PC-3 (cell line): ENCODE measurements around the gene CLEC1B. TPM values are rescaled to one million over a fixed set of nuclear protein-coding genes. Genes with fewer than 3 reads are reported as not detected.
"Not testable (repeated sequence)": the region's sequence is repeated elsewhere in the genome, so short reads cannot be mapped to it uniquely, and the experiment has no call there.

Experiments used
- ATAC-seq: fragments of 200-7000 bp; cut with Tn5 transposase; 2 replicates; pipeline ENCODE4 v1.9.1; 2020; ENCODE audit warnings: mild to moderate bottlenecking, moderate library complexity
- BruUV-seq: library from RNA; stranded (reverse); fragments of 400-500 nt; replicated peaks from 2 replicates; lab custom pipeline; 2021; lab: Mats Ljungman, UMichigan
- CTCF ChIA-PET: fragments of 300-600 bp; sonication (Branson Sonifier 250); formaldehyde crosslinking; loops from one replicate; lab custom pipeline; 2022; ENCODE audit warnings: antibody characterized with exemption; lab: Charles Lee
- POLR2A ChIA-PET: fragments of 300-600 bp; sonication (Branson Sonifier 250); formaldehyde crosslinking; loops from one replicate; lab custom pipeline; 2022; ENCODE audit warnings: antibody characterized with exemption; ENCODE audit not compliant: unreplicated experiment; lab: Charles Lee
- DNase-seq: peaks from one replicate; pipeline ENCODE4 v3.0.0-alpha.2; 2015
- H2AFZ ChIP-seq: fragments of 300-600 bp; sonication (generic); 2 replicates; pipeline ENCODE4 v1.6.0; 2016; ENCODE audit warnings: antibody characterized with exemption, low read length
- H3F3A ChIP-seq: fragments of 300-600 bp; sonication (generic); one replicate; pipeline ENCODE4 v1.6.0; 2017; ENCODE audit warnings: antibody characterized with exemption, low read length, control low read depth, mild to moderate bottlenecking; ENCODE audit not compliant: unreplicated experiment
- H3K27ac ChIP-seq: fragments of 300-600 bp; sonication (generic); 2 replicates; pipeline ENCODE4 v1.5.1; 2016; ENCODE audit warnings: mild to moderate bottlenecking, low read length
- H3K27me3 ChIP-seq: fragments of 300-600 bp; sonication (generic); 2 replicates; pipeline ENCODE4 v1.6.1; 2016; ENCODE audit warnings: low read length, mixed read lengths
- H3K36me3 ChIP-seq: fragments of 300-600 bp; sonication (generic); 2 replicates; pipeline ENCODE4 v1.6.1; 2016; ENCODE audit warnings: low read depth, mixed run types, low read length, mixed read lengths
- H3K4me1 ChIP-seq: fragments of 300-600 bp; sonication (generic); 2 replicates; pipeline ENCODE4 v1.5.1; 2016; ENCODE audit warnings: low read length; ENCODE audit not compliant: insufficient read depth
- H3K4me2 ChIP-seq: fragments of 300-600 bp; sonication (generic); 2 replicates; pipeline ENCODE4 v1.6.0; 2016; ENCODE audit warnings: low read length
- H3K4me3 ChIP-seq: fragments of 300-600 bp; sonication (generic); 2 replicates; pipeline ENCODE4 v1.5.1; 2016; ENCODE audit warnings: mild to moderate bottlenecking, low read length, mixed read lengths
- H3K79me2 ChIP-seq: fragments of 300-600 bp; sonication (generic); 2 replicates; pipeline ENCODE4 v1.6.1; 2017; ENCODE audit warnings: low read length, mixed read lengths
- H3K9ac ChIP-seq: fragments of 300-600 bp; sonication (generic); 2 replicates; pipeline ENCODE4 v1.6.0; 2016; ENCODE audit warnings: mild to moderate bottlenecking, low read length
- H3K9me2 ChIP-seq: fragments of 300-600 bp; sonication (generic); replicated peaks from 2 replicates; pipeline ENCODE4 v1.6.1; 2016; ENCODE audit warnings: mixed run types, low read length, mixed read lengths
- H3K9me3 ChIP-seq: fragments of 300-600 bp; sonication (generic); 2 replicates; pipeline ENCODE4 v1.6.1; 2016; ENCODE audit warnings: low read length, mixed read lengths
- H4K20me1 ChIP-seq: fragments of 300-600 bp; sonication (generic); 2 replicates; pipeline ENCODE4 v1.6.1; 2016; ENCODE audit warnings: low read length, mixed read lengths
- EZH2 ChIP-seq: fragments of 300-600 bp; sonication (generic); IDR thresholded peaks from one replicate; pipeline ENCODE4 v1.6.1; 2017; ENCODE audit warnings: antibody characterized with exemption, mild to moderate bottlenecking, low read length; ENCODE audit not compliant: unreplicated experiment
- EZH2phosphoT487 ChIP-seq: fragments of 300-600 bp; sonication (generic); IDR thresholded peaks from 2 replicates; pipeline ENCODE4 v1.6.1; 2018; ENCODE audit warnings: mild to moderate bottlenecking, antibody characterized with exemption, low read length, borderline replicate concordance
- intact Hi-C: fragments of 100-400 bp; cut with micrococcal nuclease; formaldehyde crosslinking; loops from 2 replicates; pipeline ENCODE4 v1.9.0; 2023
- total RNA-seq: library from RNA; depleted of rRNA; stranded (reverse); fragments of >200 nt; gene quantifications from 2 replicates; pipeline ENCODE4 v1.2.3, GENCODE V29; 2014
- TF ChIP-seq, protein P1 (sequence below): fragments of 300-600 bp; sonication (generic); conservative IDR thresholded peaks from 2 replicates; pipeline ENCODE4 v1.5.1; 2017; ENCODE audit warnings: antibody characterized with exemption, low read depth, mild to moderate bottlenecking, low read length

The CLEC1B gene
- total RNA-seq, 1 experiment from 2014 or later = not detected

DNA sequence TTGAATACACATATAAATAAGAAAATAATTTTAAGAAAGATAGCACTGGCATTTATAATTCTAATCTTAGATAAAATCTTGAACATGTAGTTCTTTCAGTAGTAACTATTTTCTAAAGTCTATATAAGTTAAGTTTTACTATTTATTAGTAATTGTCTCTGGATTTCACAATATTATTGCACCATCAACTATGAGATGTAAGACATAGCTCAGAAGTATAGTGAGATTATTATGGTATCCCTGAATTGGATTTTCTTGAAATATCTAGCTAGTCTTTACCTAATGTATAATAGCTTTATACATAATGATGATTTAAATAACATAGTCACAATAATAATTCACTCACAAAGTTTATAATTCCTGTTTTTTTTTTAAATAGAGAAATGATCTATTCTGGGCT lies 21.0 kb downstream of the CLEC1B start:
- Histone ChIP-seq H3K27me3 (no peaks in the 10 kb centered on the region), H3K9me3 (no peaks in the 10 kb centered on the region), H4K20me1 (no peaks in the 10 kb centered on the region), H3K9ac (no peak overlapping the region), H3K79me2 (no peaks in the 10 kb centered on the region), H3F3A (no peaks in the 10 kb centered on the region), H3K4me2 (no peak overlapping the region), H3K36me3 (no peaks in the 10 kb centered on the region), H3K9me2 (no peaks in the 10 kb centered on the region), H3K27ac (no peak overlapping the region), H3K4me3 (no peak overlapping the region), H2AFZ (no peak overlapping the region), H3K4me1 (no peaks in the 10 kb centered on the region)
- POLR2A ChIA-PET = no interaction called here
- CTCF ChIA-PET = no interaction called here
- ATAC-seq = no peak
- BruUV-seq = no TSS peak
- intact Hi-C loops = no loop called here
- no peak for DNase-seq
- no peak for TF ChIP-seq EZH2
- TF ChIP-seq EZH2phosphoT487 = no peak
- TF ChIP-seq, protein P1, sequence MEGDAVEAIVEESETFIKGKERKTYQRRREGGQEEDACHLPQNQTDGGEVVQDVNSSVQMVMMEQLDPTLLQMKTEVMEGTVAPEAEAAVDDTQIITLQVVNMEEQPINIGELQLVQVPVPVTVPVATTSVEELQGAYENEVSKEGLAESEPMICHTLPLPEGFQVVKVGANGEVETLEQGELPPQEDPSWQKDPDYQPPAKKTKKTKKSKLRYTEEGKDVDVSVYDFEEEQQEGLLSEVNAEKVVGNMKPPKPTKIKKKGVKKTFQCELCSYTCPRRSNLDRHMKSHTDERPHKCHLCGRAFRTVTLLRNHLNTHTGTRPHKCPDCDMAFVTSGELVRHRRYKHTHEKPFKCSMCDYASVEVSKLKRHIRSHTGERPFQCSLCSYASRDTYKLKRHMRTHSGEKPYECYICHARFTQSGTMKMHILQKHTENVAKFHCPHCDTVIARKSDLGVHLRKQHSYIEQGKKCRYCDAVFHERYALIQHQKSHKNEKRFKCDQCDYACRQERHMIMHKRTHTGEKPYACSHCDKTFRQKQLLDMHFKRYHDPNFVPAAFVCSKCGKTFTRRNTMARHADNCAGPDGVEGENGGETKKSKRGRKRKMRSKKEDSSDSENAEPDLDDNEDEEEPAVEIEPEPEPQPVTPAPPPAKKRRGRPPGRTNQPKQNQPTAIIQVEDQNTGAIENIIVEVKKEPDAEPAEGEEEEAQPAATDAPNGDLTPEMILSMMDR = no peak

DNA sequence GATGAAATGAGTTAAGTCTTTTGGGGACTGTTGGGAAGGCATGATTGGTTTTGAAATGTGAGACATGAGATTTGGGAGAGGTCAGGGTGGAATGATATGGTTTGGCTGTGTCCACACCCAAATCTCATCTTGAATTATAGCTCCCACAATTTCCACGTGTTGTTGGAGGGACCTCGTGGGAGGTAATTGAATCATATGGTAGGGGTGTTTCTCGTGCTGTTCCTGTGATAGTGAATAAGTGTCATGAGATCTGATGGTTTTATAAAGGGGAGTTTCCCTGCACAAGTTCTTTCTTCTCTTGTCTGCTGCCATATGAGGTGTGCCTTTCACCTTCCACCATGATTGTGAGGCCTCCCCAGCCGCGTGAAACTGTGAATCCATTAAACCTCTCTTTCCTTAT lies 22.3 kb downstream of the CLEC1B start:
- ATAC-seq, intact Hi-C loops, DNase-seq, POLR2A ChIA-PET, H3K79me2 ChIP-seq, H3K4me2 ChIP-seq, BruUV-seq, H3K9me2 ChIP-seq, H3K9ac ChIP-seq, H3K36me3 ChIP-seq, H3F3A ChIP-seq, H3K27me3 ChIP-seq, H3K27ac ChIP-seq, H3K4me1 ChIP-seq, H2AFZ ChIP-seq, CTCF ChIA-PET, H3K4me3 ChIP-seq, H3K9me3 ChIP-seq, H4K20me1 ChIP-seq: not testable (repeated sequence)

DNA sequence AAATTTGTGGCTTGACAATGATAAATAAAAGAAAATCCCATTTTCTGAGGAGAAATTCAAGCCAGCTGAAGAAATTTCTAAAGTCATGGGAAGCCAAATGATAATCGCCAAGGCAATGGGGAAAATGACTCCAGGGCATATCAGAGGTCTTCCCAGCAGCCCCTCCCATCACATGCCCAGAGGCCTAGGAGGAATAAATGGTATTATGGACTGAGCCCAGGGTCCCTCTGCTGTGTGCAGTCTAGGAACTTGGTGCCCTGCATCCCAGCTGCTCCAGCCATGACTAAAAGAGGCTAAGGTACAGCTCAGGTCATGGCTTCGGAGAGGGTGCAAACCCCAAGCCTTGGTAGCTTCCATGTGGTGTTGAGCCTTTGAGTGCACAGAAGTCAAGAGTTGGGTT lies 23.3 kb downstream of the CLEC1B start:
- Histone ChIP-seq H3K27ac (no peak overlapping the region), H3K27me3 (peaks cover 7% of the 10 kb centered on the region; the same call in 1 of the 2 replicates), H3K4me2 (no peak overlapping the region), H3K9ac (no peak overlapping the region), H3K4me1 (no peaks in the 10 kb centered on the region), H3K79me2 (no peaks in the 10 kb centered on the region), H3F3A (no peaks in the 10 kb centered on the region), H4K20me1 (no peaks in the 10 kb centered on the region), H3K9me3 (no peaks in the 10 kb centered on the region), H2AFZ (no peak overlapping the region), H3K36me3 (no peaks in the 10 kb centered on the region), H3K4me3 (no peak overlapping the region), H3K9me2 (no peaks in the 10 kb centered on the region)
- ATAC-seq = no peak
- CTCF ChIA-PET = no interaction called here
- no peak for DNase-seq
- no peak for TF ChIP-seq EZH2
- intact Hi-C loops = no loop called here
- POLR2A ChIA-PET = no interaction called here
- BruUV-seq = no TSS peak

DNA sequence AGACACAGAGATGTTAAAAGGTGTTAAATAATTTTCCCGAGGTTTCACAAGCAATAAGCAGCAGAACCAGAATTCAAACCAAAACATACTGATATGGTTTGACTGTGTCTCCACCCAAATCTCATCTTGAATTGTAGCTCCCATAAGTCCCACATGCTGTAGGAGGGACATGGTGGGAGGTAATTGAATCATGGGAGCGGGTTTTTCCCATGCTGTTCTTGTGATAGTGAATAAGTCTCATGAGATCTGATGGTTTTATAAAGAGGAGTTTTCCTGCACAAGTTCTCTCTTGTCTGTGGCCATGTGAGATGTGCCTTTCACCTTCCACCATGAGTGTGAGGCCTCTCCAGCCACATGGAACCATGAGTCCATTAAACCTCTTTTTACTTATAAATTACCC lies 24.2 kb downstream of the CLEC1B start:
- H3K4me1 ChIP-seq, intact Hi-C loops, H3F3A ChIP-seq, H3K27me3 ChIP-seq, BruUV-seq, ATAC-seq, H2AFZ ChIP-seq, DNase-seq, H3K9me2 ChIP-seq, POLR2A ChIA-PET, H3K36me3 ChIP-seq, H3K79me2 ChIP-seq, H3K4me3 ChIP-seq, H3K27ac ChIP-seq, CTCF ChIA-PET, H3K4me2 ChIP-seq, H3K9ac ChIP-seq, H3K9me3 ChIP-seq, H4K20me1 ChIP-seq: not testable (repeated sequence)
